SK-N-MC (cell line): ENCODE data around the gene XRCC1.

Experiments
- EZH2 ChIP-seq: fragments of 200-600 bp; sonication (generic); IDR thresholded peaks from one replicate; pipeline ENCODE4 v1.6.1; 2017; ENCODE audit warnings: antibody characterized with exemption
- POLR2AphosphoS5 ChIP-seq: IDR thresholded peaks from 2 replicates; pipeline ENCODE4 v1.6.1; 2012; ENCODE audit warnings: mild to moderate bottlenecking, low read depth, low read length, borderline replicate concordance

- TF ChIP-seq POLR2AphosphoS5, result no peak
- no peak for TF ChIP-seq EZH2
Observed at GRCh38 chr19:43581467-43581866, 6.1 kb upstream of the XRCC1 start.
